Right renal cortex interstitium (tissue), 3 donors: ENCODE results near the gene FCAMR. TPM values are rescaled to one million over a fixed set of nuclear protein-coding genes. Genes with fewer than 3 reads are reported as not detected.

Experiments used
- DNase-seq, 3 donors: peaks; one replicate each; pipeline ENCODE4 v3.0.0-alpha.2; 2013; ENCODE audit warnings: low read depth in 3 of 3, low spot score in 2 of 3
- polyA plus RNA-seq, 3 donors: library from polyadenylated mRNA; unstranded; fragments of 120-200 nt; gene quantifications; one replicate each; pipeline ENCODE4 v1.2.1, GENCODE V29; 2013; ENCODE audit not compliant: insufficient read length in 3 of 3

FCAMR gene
- polyA plus RNA-seq, 3 donors: 5.9 to 12.5 (median 9.8) TPM

GRCh38 chr1:206912445-206913095, 57.7 kb downstream of the FCAMR start:
- DNase-seq: peak; percentile 61 to 64 (median 64)

- DNase-seq: no peak
These were observed 59.1 kb downstream of the FCAMR start for GRCh38 chr1:206911064-206911663.

- no peak for DNase-seq
These were observed 60.4 kb downstream of the FCAMR start for GRCh38 chr1:206909883-206910318.

- peak in 1 of 3 donors; percentile 64 for DNase-seq
These were observed 60.9 kb downstream of the FCAMR start for GRCh38 chr1:206909161-206909882.

GRCh38 chr1:206908038-206908437, 62.2 kb downstream of the FCAMR start:
- DNase-seq: no peak

Other genes with a start within 250 kb of the FCAMR start
- under 1 TPM; 0.54 to 0.96 (median 0.89) TPM for gene IL19, start 199.7 kb downstream of the FCAMR start, polyA plus RNA-seq
- under 1 TPM; 0.19 to 0.33 (median 0.27) TPM for gene IL10, start 198.0 kb downstream of the FCAMR start, polyA plus RNA-seq
- not detected for gene IL20, start 104.8 kb downstream of the FCAMR start, polyA plus RNA-seq
- under 1 TPM; 0.18 to 0.35 (median 0.35) TPM for gene IL24, start 73.0 kb downstream of the FCAMR start, polyA plus RNA-seq
- gene FCMR, start 48.5 kb downstream of the FCAMR start, polyA plus RNA-seq: 1 to 10 TPM; 1.9 to 2.4 (median 2.0) TPM
- 1 to 10 TPM in 2 of 3 donors, under 1 TPM in 1; 0.94 to 2.4 (median 1.2) TPM for gene PIGR, start 24.0 kb downstream of the FCAMR start, polyA plus RNA-seq
- 10 to 100 TPM; 18.0 to 22.3 (median 20.2) TPM for gene C1orf116, start 62.3 kb upstream of the FCAMR start, polyA plus RNA-seq
- 10 to 100 TPM; 15.1 to 16.2 (median 16.1) TPM for gene YOD1, start 80.7 kb upstream of the FCAMR start, polyA plus RNA-seq
- 10 to 100 TPM; 15.1 to 17.0 (median 15.4) TPM for gene PFKFB2, start 82.8 kb upstream of the FCAMR start, polyA plus RNA-seq
- under 1 TPM; 0.10 to 0.35 (median 0.21) TPM for gene C4BPB, start 118.4 kb upstream of the FCAMR start, polyA plus RNA-seq
- under 1 TPM; 0.24 to 0.47 (median 0.40) TPM for gene C4BPA, start 133.8 kb upstream of the FCAMR start, polyA plus RNA-seq